GM19452 (cell line): Measurements from ENCODE around the gene NUTM2A.
"Not testable (repeated sequence)": the region's sequence is repeated elsewhere in the genome, so short reads cannot be mapped to it uniquely, and the experiment has no call there.

Experiments used
- ATAC-seq: cut with Tn5 transposase; IDR thresholded peaks from one replicate; pipeline ENCODE4 v1.9.1; 2021; ENCODE audit not compliant: unreplicated experiment

Gene NUTM2A

GRCh38 chr10:87225148-87225547 lies at the start of gene NUTM2A:
Gene NUTM2A, plus strand, starts transcription at chr10:87225448. Its CDS starts 383 bp downstream, at chr10:87225831.
- not testable (repeated sequence) for ATAC-seq

- not testable (repeated sequence) for ATAC-seq
These were observed 47.7 kb upstream of the NUTM2A start for GRCh38 chr10:87177587-87177986.

- ATAC-seq, result not testable (repeated sequence)
These were observed 40.8 kb upstream of the NUTM2A start for GRCh38 chr10:87184421-87184820.

- ATAC-seq, result not testable (repeated sequence)
These were observed 39.2 kb upstream of the NUTM2A start for GRCh38 chr10:87186016-87186415.

- not testable (repeated sequence) for ATAC-seq
These were observed 37.7 kb upstream of the NUTM2A start for GRCh38 chr10:87187573-87187972.

GRCh38 chr10:87191841-87192240 lies 33.4 kb upstream of the NUTM2A start:
- not testable (repeated sequence) for ATAC-seq

- peak; percentile 65 for ATAC-seq
These were observed 24.3 kb upstream of the NUTM2A start for GRCh38 chr10:87200924-87201323.

GRCh38 chr10:87204801-87205200 lies 20.4 kb upstream of the NUTM2A start:
- not testable (repeated sequence) for ATAC-seq

GRCh38 chr10:87206922-87207321 lies 18.3 kb upstream of the NUTM2A start:
- not testable (repeated sequence) for ATAC-seq

- ATAC-seq, result not testable (repeated sequence)
These were observed 14.9 kb upstream of the NUTM2A start for GRCh38 chr10:87210309-87210708.

- ATAC-seq, result not testable (repeated sequence)
These were observed 13.4 kb upstream of the NUTM2A start for GRCh38 chr10:87211848-87212247.

- not testable (repeated sequence) for ATAC-seq
These were observed 12.0 kb upstream of the NUTM2A start for GRCh38 chr10:87213150-87213765.

GRCh38 chr10:87213806-87214205 lies 11.4 kb upstream of the NUTM2A start:
- ATAC-seq, result not testable (repeated sequence)

GRCh38 chr10:87216120-87216519 lies 9.1 kb upstream of the NUTM2A start:
- ATAC-seq, result not testable (repeated sequence)

- not testable (repeated sequence) for ATAC-seq
These were observed 5.9 kb upstream of the NUTM2A start for GRCh38 chr10:87219370-87219769.

GRCh38 chr10:87222789-87223188 lies 2.5 kb upstream of the NUTM2A start:
- ATAC-seq, result not testable (repeated sequence)

GRCh38 chr10:87228247-87228646 lies 3.0 kb downstream of the NUTM2A start:
- not testable (repeated sequence) for ATAC-seq

- ATAC-seq, result not testable (repeated sequence)
These were observed 4.0 kb downstream of the NUTM2A start for GRCh38 chr10:87229211-87229610.

- not testable (repeated sequence) for ATAC-seq
These were observed 9.6 kb downstream of the NUTM2A start for GRCh38 chr10:87234854-87235253.

GRCh38 chr10:87237244-87237643 lies 12.0 kb downstream of the NUTM2A start:
- not testable (repeated sequence) for ATAC-seq

- ATAC-seq, result not testable (repeated sequence)
These were observed 14.1 kb downstream of the NUTM2A start for GRCh38 chr10:87239346-87239808.

- not testable (repeated sequence) for ATAC-seq
These were observed 16.9 kb downstream of the NUTM2A start for GRCh38 chr10:87242192-87242591.

GRCh38 chr10:87247335-87247734 lies 22.1 kb downstream of the NUTM2A start:
- not testable (repeated sequence) for ATAC-seq
